Ectodermal cell (in vitro differentiated cells): ENCODE data around the gene NOD1.

Experiments used
- H3K27ac ChIP-seq: 2 replicates; pipeline ENCODE4 v1.7.0; 2013; ENCODE audit warnings: mild to moderate bottlenecking, low read depth, low read length; ENCODE audit not compliant: insufficient read depth, poor library complexity, severe bottlenecking
- H3K27me3 ChIP-seq: 2 replicates; pipeline ENCODE4 v1.7.0; 2013; ENCODE audit warnings: mild to moderate bottlenecking, low read length; ENCODE audit not compliant: insufficient read depth, control insufficient read depth, poor library complexity, severe bottlenecking
- H3K36me3 ChIP-seq: one replicate; pipeline ENCODE4 v1.7.0; 2013; ENCODE audit warnings: low read length; ENCODE audit not compliant: control insufficient read depth, insufficient read depth
- H3K4me1 ChIP-seq: one replicate; pipeline ENCODE4 v1.7.0; 2013; ENCODE audit warnings: low read length; ENCODE audit not compliant: control insufficient read depth, insufficient read depth
- H3K4me3 ChIP-seq: 2 replicates; pipeline ENCODE4 v1.7.0; 2013; ENCODE audit warnings: low read depth, low read length, control low read depth; ENCODE audit not compliant: insufficient read depth
- H3K9me3 ChIP-seq: 2 replicates; pipeline ENCODE4 v1.7.0; 2013; ENCODE audit warnings: mild to moderate bottlenecking, low read length, moderate library complexity; ENCODE audit not compliant: control insufficient read depth
- WGBS, 2 experiments: methylation state at CpG; one replicate each; pipeline ENCODE4 v1.1.7; 2013; ENCODE audit warnings: missing lambda C conversion rate in 2 of 2; 5-methylcytosine and 5-hydroxymethylcytosine counted together

NOD1 gene

GRCh38 chr7:30505174-30505697 is 26.7 kb upstream of the NOD1 start:
- Histone ChIP-seq H3K4me3 (peak overlapping the region; percentile 77), H3K27ac (no peak overlapping the region)
- 88 to 90% methylated on average over 19 of the region's 19 CpGs for WGBS, 2 experiments

GRCh38 chr7:30504301-30505173 is 26.0 kb upstream of the NOD1 start, which contains the start of gene GGCT:
Gene GGCT (minus strand): TSS chr7:30504829. CDS start chr7:30504709, 120 bp downstream.
- H3K27ac ChIP-seq, result no peak within 1 kb of the TSS

More at GRCh38 chr7:30505174-30505697, 26.7 kb upstream of the NOD1 start:
- Histone ChIP-seq H3K27me3 (no peaks in the 10 kb centered on the region), H3K9me3 (no peaks in the 10 kb centered on the region), H3K36me3 (no peaks in the 10 kb centered on the region), H3K4me1 (no peaks in the 10 kb centered on the region)

GRCh38 chr7:30503274-30504212 is 25.0 kb upstream of the NOD1 start:
- H3K27me3 ChIP-seq, result no peaks in the 10 kb centered on the region
- peak overlapping the region; percentile 77 for H3K4me3 ChIP-seq
- H3K36me3 ChIP-seq, result peaks cover 6% of the 10 kb centered on the region
- H3K27ac ChIP-seq, result no peak overlapping the region
- 74 to 76% methylated on average over 13 to 15 of the region's 15 CpGs for WGBS, 2 experiments
- no peaks in the 10 kb centered on the region for H3K9me3 ChIP-seq
- H3K4me1 ChIP-seq, result no peaks in the 10 kb centered on the region

More at GRCh38 chr7:30504301-30505173, 26.0 kb upstream of the NOD1 start, which contains the start of gene GGCT:
- Histone ChIP-seq H3K27me3 (no peaks in the 10 kb centered on the region), H3K36me3 (no peaks in the 10 kb centered on the region), H3K4me1 (no peaks in the 10 kb centered on the region), H3K4me3 (peak within 1 kb of the TSS; percentile 77), H3K9me3 (no peaks in the 10 kb centered on the region)
- 6% methylated on average over 64 of the region's 64 CpGs for WGBS, 2 experiments

- Histone ChIP-seq H3K27me3 (no peaks in the 10 kb centered on the region), H3K4me1 (no peaks in the 10 kb centered on the region), H3K4me3 (no peak overlapping the region), H3K9me3 (no peaks in the 10 kb centered on the region), H3K36me3 (peaks cover 11% of the 10 kb centered on the region), H3K27ac (no peak overlapping the region)
- WGBS, 2 experiments, result 91 to 95% methylated on average over 2 of the region's 2 CpGs
Observed at GRCh38 chr7:30502470-30503251, 24.1 kb upstream of the NOD1 start.

- Histone ChIP-seq H3K36me3 (peaks cover 25% of the 10 kb centered on the region), H3K27ac (no peak overlapping the region), H3K4me1 (no peaks in the 10 kb centered on the region), H3K4me3 (no peak overlapping the region), H3K27me3 (no peaks in the 10 kb centered on the region), H3K9me3 (no peaks in the 10 kb centered on the region)
- WGBS, 2 experiments, result 92 to 95% methylated on average over 4 of the region's 5 CpGs
Observed at GRCh38 chr7:30501264-30501663, 22.7 kb upstream of the NOD1 start.

GRCh38 chr7:30493228-30493627 is 14.6 kb upstream of the NOD1 start:
- Histone ChIP-seq H3K9me3 (peaks cover 2% of the 10 kb centered on the region), H3K4me3 (no peak overlapping the region), H3K36me3 (peaks cover 20% of the 10 kb centered on the region), H3K4me1 (no peaks in the 10 kb centered on the region), H3K27ac (no peak overlapping the region), H3K27me3 (no peaks in the 10 kb centered on the region)

GRCh38 chr7:30491417-30491816 is 12.8 kb upstream of the NOD1 start:
- Histone ChIP-seq H3K4me1 (no peaks in the 10 kb centered on the region), H3K4me3 (no peak overlapping the region), H3K9me3 (peaks cover 2% of the 10 kb centered on the region), H3K27me3 (no peaks in the 10 kb centered on the region), H3K36me3 (peaks cover 7% of the 10 kb centered on the region), H3K27ac (no peak overlapping the region)

GRCh38 chr7:30487371-30487770 is 8.8 kb upstream of the NOD1 start:
- Histone ChIP-seq H3K4me3 (no peak overlapping the region), H3K9me3 (peaks cover 2% of the 10 kb centered on the region), H3K27me3 (no peaks in the 10 kb centered on the region), H3K36me3 (no peaks in the 10 kb centered on the region), H3K4me1 (no peaks in the 10 kb centered on the region), H3K27ac (no peak overlapping the region)
- 91 to 97% methylated on average over 1 of the region's 1 CpG for WGBS, 2 experiments

- no peak overlapping the region for H3K4me3 ChIP-seq
- no peaks in the 10 kb centered on the region for H3K27me3 ChIP-seq
- no peaks in the 10 kb centered on the region for H3K4me1 ChIP-seq
- WGBS, 2 experiments, result 92 to 100% methylated on average over 1 of the region's 1 CpG
- H3K27ac ChIP-seq, result no peak overlapping the region
- no peaks in the 10 kb centered on the region for H3K36me3 ChIP-seq
- peaks cover 2% of the 10 kb centered on the region for H3K9me3 ChIP-seq
Observed at GRCh38 chr7:30485667-30486066, 7.1 kb upstream of the NOD1 start.
